NCI-H774 (cell line): ENCODE measurements around the gene ZIC1.

Source experiments
- DNase-seq: peaks from one replicate; lab custom pipeline; 2025; lab: John Stamatoyannopoulos, UW

Gene ZIC1

DNA sequence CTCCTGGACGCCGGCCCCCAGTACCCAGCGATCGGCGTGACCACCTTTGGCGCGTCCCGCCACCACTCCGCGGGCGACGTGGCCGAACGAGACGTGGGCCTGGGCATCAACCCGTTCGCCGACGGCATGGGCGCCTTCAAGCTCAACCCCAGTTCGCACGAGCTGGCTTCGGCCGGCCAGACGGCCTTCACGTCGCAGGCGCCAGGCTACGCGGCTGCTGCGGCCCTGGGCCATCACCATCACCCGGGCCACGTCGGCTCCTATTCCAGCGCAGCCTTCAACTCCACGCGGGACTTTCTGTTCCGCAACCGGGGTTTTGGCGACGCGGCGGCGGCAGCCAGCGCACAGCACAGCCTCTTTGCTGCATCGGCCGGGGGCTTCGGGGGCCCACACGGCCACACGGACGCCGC, 956 bp downstream of the ZIC1 start:
- no peak for DNase-seq

DNA sequence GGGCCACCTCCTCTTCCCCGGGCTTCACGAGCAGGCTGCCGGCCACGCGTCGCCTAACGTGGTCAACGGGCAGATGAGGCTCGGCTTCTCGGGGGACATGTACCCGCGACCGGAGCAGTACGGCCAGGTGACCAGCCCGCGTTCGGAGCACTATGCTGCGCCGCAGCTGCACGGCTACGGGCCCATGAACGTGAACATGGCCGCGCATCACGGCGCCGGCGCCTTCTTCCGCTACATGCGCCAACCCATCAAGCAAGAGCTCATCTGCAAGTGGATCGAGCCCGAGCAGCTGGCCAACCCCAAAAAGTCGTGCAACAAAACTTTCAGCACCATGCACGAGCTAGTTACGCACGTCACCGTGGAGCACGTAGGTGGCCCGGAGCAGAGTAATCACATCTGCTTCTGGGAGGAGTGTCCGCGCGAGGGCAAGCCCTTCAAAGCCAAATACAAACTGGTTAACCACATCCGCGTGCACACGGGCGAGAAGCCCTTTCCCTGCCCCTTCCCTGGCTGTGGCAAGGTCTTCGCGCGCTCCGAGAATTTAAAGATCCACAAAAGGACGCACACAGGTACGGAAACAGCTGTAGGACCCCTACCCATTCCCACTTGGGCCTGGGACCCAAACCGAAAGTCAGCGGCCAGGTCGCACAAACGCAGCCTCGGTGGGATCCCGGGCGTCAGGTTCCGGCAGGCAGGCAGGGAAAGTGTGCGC, 1.5 kb downstream of the ZIC1 start:
- DNase-seq = no peak

DNA sequence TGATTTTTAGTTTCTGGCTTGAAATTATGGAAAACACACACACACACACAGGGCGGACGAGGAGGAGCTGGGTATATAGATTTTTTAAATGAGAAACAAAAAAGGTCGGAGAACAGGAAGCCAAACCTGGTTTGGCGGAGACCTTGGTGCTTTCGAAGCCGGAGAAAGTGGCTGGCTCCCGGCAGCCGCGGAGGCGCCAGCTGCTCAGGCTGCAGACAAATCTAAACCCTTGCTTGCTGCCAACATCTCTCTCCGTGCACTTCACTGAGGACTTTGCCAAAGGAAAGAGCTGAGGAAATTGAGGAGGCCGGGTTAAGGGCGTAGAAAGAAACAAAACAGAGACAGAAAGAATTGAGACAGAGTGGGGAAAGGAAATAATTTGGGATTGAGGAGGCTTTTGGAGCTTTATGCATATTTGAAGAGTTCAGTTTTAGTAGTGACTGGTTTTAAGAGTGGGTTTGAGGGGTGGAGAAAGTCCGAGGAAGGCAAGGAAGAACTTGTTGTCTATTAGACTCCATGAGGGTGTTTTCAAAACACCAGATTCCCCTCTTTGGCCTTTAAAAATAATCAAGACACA, 2.2 kb downstream of the ZIC1 start:
- DNase-seq = no peak

DNA sequence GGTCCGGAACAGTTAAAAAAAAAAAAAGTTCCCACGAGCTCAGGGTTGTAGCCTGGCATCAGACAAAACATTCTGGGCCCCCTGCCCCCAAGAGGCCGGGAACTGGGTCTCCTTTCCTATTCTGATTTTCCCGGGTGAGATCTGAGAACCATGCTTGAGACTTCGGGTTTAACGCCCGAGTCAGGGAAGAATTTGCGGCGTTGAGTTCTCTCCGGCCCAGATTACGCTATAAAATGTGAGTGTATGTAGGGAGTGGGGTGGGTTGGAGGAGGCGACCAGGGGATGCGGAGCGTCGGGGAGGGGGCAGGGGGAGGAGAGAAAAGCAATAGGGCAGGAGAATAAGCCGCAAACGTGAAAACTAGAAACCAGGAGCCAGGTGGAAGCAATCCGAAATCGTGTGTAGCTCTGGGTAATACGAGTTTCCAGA, 2.7 kb downstream of the ZIC1 start:
- DNase-seq = no peak

DNA sequence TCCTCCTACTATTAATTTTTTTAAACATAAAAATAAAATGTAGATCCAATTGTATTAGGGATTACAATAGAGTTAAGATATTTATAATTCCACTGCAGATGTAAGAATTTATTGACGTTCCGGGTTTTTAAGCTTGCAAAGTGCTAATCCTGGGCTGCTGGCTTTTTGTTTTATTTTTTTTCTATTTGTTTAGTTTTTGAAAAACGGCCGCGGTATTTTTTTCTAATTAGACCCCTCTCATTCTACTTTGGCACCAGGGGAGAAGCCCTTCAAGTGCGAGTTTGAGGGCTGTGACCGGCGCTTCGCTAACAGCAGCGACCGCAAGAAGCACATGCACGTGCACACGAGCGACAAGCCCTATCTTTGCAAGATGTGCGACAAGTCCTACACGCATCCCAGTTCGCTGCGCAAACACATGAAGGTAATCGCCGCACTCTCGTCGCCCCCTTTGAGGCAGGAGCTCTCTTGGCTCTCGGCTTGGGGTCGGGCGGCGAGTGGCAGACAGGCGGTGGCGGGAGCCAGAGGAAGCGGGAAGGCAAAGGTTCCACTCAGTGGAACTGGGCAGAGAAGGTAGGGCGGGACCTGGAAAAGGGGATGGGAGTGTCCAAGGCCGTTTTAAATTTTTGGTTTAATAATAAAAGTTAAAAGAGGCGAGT, 3.2 kb downstream of the ZIC1 start:
- DNase-seq = no peak

DNA sequence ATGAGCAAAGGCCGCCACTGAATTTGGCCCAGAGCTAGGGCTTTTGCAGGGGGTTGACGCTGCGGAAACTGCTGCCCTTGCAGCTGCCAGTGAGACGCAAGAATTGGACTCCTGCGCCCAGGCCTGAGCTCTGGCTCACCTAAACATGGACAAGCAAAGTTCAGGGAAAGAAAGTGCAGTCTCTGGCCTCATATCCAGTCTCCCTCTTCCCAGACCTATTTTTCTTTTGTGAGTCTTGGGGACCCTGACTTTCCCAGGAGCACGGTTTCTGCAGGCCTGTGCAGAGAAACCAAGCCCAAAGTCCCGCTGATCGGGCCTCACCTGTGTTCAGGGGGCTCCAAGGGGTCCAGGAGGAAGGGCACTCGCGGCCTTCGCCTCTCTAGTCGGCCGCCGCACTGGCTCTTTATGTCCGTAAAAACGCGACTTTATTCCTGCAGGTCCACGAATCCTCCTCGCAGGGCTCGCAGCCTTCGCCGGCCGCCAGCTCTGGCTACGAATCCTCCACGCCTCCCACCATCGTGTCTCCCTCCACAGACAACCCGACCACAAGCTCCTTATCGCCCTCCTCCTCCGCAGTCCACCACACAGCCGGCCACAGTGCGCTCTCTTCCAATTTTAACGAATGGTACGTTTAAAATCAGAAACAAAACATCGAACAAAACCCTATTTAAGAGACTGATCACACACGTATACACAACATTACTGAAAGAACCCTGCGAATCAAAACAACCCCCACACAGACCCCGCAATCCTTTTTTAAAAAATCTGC, 3.9 kb downstream of the ZIC1 start:
- DNase-seq = no peak

DNA sequence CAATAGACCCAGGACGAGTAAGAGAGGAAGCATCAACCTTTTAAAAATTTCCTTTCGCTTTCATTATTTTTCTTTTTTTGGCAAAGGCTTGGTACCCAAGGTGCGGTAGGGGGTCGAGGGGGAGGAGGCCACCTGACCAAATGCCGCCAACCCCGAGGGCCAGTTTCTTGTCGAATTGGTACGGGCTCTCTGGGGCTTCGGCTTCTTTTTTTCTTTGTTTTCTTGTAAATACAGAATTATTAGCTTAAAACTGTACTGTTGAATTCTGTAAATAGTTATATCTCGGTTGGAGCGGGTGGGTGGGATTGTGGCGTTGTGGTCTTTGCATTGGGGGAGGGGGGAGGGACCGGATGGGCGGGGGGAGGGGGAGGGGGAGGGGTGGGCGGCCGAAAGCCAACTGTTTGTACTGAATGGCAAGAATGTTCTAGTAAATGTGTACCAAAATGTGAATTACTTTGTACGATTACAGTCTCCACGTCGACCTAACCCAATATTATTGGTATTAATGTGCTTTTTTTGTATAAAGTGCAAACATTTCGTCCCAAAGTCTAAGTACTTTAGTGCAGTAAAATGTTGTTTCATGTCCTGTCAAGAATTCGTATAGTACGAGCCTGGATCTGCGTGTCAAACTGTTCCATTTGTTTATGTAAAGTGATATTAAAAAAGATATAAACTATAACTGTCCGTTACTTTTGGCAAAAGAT, 4.7 kb downstream of the ZIC1 start:
- DNase-seq = no peak

DNA sequence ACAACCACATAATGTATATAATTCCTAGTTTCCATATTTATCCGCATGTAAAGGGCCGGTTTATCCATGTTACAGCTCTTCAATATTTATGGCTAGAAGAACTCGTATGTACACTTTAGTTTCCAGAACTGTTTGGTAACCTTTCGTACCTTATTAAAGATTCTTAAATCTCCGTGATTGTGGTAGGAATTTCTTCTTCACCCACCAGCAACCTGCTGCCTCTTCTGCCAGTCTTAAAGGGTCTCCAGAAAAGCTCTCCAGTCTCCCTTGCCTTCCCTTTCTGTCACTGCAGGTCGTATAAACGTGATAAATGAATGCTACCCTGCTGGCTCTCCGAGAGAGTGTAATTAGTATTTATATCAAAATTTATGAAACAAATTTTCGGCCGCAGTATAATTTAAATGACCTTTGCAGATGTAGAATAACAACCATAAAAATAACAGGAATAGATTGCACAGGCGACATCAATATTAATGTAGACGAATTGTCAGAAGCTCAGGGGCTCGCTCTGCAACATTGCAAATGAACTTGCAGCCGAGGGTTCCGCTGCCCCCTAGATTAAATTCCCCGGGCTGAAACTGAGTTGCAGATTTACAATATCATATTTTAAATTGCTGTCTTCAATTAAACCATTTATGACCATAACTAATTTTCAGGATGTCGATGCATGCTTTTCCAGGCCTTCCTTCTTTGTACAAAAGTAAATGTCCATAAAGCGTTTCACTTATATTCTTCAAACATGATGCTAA, 5.4 kb downstream of the ZIC1 start:
- DNase-seq = no peak

DNA sequence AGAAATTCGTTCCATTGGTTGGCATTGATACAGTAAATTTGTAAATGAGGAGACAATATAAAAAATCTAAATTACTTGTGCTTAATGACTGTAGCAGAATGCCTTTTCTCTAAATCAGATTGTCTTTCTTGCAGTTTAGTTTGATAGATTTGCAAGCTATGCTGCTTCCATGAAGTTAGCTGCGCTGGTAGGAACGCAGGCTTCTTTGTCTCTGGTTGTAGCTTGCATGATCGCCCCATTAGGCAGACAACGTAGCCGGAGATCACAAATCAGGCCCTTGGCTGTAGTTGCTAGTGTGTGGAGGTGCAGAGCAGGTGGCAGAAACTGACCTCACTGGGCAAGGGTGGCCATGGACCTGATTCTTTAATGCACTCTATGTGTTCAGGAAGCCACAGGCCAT, 6.1 kb downstream of the ZIC1 start:
- no peak for DNase-seq

DNA sequence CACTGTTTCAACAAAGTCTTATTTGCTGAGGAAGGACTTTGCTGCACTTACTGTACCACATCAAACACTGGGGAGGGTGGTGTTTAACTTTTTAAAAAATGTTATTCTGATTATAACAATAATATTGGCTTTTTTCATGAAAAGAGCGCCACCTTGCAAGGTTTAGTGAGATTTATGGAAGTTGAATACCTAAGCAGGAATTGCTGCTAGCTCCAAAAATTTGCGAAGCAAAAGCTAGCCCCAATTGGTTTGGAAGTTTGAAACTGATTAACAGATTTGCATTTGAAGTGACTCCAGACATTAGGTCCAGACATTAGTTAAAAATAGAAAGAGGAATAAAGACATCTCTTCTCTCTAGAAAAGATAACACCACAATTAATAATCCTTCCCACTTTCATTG, 6.7 kb downstream of the ZIC1 start:
- no peak for DNase-seq

DNA sequence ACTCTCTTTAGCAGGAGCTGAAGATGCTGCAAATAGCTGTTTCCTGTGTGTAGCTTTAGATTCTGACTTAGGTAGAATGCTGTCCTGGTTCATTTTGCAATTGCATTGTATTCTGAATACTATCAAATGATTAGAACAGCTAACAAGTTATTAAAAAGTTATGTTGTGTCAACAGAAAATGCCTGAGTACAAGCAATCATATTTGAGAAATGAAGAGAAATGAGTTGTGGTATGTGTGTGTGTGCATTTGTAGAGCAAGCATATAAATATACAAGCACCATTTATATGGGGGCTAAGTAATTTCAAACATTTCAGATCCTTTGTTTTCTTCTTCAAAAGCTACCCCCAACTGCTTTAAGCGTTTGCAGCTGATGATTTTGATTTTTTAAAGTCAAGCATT, 7.8 kb downstream of the ZIC1 start:
- DNase-seq = no peak

DNA sequence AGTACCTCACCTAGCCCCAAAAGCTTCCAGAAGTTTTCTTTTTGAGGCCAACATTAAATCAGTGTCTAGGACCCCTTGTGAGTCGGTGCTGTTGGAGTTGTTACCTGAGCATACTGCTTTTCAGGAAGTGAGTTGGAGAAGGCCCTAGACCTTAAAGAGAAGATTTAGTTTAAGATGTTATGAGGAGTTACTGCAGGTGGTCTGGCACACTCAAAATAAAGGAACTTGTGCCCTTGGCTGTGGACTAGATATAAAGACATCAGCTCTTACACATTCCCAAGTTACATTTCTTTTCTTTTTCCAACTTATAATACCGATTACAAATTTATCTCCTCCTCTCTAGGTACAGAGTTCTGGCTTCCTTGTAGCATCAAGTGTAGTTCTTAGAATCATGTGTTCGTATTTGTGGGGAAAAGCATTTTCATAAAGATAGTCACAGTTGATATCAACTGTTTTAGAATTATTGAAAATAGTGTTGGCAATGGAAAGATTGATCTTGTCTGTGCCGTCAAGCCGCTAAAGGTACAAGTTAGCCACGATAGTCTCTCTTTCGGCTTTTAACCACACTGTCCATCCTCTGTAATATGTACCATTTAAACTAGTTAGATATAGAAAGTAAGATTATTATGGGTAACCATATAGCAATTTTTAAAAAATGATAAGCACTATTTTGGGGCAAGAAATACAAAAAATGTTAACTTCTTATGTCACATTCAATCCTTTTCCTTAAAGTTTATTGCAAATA, 8.6 kb downstream of the ZIC1 start:
- DNase-seq = no peak

DNA sequence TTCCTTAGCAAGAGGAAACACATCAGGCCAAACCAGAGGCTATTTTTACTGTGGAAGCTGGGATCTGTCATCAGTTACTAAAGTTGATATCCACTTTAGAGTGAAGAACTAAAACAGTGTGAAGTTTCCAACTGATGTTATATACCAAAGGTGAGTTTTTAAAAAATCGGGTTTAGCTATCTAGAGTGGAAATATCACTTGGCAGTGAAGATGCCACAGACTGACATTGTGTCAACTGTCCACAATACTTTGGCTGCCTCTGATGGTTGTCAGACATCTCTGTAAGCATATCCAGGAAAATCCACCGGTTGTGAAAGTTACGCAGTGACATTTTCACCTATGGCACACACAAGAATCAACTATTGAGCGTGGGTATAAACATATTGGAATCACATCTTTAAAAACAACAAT, 9.2 kb downstream of the ZIC1 start:
- no peak for DNase-seq

DNA sequence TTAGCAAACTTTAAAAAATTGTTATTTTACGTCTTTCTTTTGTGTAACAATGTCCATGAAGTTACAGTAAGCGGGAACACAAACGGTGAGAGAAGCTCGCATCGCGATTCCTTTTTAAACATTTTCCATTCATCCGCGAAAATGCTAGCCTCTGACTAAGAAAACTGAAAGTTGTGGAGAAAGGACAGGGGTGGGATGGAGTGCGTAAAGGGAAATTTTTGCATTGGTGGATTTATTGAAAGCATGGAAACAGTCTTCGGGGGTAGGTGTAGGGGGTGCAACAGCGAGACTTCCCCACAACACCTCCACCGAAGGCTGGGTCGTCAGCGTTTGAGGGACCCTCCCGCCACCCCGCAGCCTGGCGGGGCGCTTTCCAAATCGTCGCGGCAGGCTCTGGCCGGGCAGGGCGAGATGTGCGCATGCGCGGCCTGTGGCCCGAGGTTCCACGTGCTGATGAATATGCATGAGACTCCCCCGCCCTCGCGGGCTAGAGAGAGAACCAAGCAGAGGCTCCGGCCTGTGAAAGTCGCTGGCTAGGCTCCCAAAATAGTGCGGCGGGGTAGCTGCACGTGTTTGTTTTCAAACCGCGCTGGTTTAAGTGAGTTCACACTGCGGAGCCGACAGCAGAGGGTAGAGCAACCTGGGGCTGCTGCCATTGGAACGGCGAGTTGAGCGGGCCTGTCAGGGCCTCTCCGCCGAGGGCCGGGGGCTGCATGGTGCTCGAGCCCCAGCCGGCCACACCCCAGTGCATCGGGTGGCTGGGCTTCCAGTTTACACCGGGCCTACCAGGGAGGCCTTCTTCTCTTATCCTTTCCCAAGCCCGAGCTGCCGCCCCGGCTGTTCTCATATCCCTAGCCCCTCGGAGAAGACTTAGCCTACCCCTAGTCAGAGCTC, 9.9 kb downstream of the ZIC1 start:
- peak; percentile 33 for DNase-seq

DNA sequence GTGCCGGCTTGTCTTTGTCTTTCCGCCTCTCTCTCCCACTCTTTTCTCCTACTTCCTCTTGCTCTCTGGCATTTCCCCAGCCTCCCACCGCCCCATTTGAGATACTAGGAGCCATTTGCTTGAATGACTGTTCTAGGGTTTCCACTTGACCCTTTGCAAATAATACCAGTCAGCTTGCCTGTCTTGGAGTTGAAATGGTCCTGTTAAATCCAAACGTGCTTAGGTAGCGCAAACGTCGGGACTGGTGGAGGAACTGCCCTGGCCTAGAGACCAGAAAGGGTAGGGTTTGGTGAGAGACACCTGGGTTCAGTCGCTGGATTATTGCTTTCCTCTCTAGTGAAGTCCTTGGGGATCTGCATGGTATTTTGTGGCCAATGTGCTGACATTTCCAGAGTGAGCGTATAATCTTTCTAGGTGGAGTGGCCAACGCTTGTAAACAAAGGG, 10.6 kb downstream of the ZIC1 start:
- DNase-seq = no peak

DNA sequence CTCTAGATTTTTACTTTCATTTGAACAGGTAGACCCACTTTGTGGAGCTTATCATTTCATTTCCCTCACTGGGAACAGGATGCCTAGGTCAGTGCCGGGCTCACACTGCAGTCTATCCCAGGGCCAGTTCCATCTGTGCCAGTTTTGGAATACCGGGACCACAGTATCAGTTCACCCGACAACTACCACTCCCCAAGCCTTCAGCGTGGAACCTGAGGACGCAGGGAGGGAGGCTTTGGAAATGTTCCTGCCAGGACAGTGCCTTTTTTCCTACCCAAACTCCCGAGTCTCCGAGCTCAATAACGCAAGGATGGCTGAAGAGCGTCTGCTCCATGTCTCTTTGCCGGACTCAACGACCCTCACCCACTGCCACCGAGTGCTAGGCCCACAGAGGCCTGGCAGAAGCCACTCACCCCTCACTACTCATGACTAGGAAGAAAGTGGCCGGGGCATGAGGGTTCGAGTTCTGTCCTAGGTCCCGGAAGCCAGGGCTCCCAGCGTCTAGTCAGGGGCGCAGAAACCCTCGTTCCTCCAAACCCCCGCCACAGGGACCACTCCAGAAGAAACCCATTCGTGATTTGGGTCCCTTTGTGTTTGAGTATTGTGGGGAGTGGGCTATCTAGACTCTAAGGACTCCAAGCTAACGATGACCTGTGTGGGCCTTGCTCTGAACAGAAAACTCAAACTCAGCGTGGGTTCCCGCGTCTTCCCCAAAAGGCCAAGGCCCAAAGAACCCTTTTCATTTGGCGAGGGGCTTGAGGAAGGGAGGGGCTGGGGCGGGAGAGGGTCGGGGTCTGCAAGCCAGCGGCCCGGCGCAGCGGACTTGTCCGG, 11.4 kb downstream of the ZIC1 start:
- no peak for DNase-seq

DNA sequence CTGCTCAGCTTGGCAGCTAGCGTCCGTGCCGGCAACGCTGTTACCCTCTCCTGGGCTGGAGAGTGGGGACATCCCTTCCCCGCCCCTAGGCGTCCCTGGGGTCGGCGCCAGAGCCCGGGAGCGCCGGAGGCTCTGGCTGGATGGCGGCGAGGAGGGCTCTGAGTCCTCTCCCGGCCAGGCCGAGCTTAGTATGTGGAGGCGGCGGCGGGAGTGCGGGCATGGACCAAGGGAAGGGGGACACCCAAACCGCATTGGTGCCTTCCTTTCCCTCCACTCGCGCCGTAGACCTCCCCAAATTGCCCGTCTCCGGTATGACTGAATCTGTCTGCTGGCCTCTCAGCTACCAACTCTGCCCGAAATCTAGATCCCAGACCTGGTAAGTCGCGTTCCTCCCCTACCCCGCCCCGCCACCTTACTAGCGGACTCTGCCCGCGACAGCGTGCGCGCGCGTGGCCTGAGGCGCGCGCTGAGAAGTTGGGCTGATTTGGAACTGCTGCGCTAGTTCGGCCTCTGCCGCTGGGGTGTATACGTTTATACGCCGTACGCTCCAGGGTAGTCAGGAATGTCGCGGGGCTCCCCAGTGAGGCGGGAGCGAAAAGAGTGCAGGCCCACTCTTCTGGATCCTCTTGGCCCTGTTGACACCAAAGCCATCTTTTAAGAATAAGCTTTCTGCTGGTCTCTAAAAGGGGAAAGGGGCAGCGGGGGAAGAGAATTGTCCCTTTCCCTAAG, 12.2 kb downstream of the ZIC1 start:
- no peak for DNase-seq

DNA sequence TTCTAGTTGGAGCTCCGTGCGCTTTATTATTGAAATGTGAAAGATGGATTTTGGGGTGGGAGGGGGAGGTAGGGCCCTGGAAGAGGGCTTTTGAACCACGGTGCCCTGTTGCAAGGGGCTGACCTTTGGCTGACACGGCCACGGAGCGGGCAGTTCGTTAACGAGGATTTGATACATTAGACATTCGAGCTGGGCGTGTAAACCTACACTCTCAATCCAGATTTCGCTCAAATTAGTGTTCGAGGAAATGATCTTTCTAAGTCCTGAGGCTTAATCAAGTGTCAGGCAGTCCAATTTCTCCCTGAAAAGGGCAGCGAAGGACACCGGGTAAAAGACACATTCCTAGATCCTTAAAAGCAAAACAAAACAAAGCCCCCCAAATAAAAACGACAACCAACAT, 13.0 kb downstream of the ZIC1 start:
- no peak for DNase-seq
